SH-SY5Y (cell line): ENCODE data around the gene PSMD8.

Source experiments
- GATA2 ChIP-seq: IDR thresholded peaks from 2 replicates; pipeline ENCODE4 v1.6.1; 2011; ENCODE audit warnings: mild to moderate bottlenecking, low read depth, low read length
- GATA3 ChIP-seq: IDR thresholded peaks from 2 replicates; pipeline ENCODE4 v1.6.1; 2011; ENCODE audit warnings: low read depth, mild to moderate bottlenecking, low read length, moderate library complexity

DNA sequence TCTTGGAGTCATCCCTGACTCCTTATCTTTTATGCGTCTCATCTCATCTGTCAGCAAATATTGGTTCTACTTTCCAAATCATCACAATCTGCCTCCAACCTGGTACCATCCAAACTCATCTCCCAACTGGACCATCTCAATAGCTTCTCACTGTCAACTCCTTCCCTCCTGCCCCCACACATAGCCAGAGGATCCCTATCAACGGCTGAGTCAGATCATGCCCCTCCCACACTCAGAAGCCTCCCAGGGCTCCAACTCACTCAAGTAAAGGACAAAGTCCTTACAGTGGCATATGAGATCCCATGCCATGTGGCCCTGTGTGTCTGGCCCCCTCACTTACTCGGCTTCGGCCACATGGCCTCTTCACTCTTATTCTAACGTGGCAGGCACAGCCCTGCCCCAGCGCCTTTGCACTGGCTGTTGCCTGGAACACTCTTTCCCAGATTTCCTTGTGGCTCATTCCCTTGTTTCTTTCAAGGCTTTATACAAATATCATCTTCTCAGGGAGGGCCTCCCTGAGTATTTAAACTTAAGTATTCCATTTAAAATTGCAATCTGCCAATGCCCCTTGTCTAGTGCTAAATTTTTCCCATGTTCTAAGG is 18.4 kb downstream of the PSMD8 start:
- no peak for TF ChIP-seq GATA2
- no peak for TF ChIP-seq GATA3
